GM12873 (cell line): ENCODE results near the gene CPEB3.

Experiments
- CTCF ChIP-seq: IDR thresholded peaks from 2 replicates; pipeline ENCODE4 v1.5.1; 2012; ENCODE audit warnings: low read depth, mild to moderate bottlenecking, moderate library complexity, low read length, control low read depth; ENCODE audit not compliant: insufficient read depth; ENCODE audit errors: missing control alignments

Gene CPEB3

DNA sequence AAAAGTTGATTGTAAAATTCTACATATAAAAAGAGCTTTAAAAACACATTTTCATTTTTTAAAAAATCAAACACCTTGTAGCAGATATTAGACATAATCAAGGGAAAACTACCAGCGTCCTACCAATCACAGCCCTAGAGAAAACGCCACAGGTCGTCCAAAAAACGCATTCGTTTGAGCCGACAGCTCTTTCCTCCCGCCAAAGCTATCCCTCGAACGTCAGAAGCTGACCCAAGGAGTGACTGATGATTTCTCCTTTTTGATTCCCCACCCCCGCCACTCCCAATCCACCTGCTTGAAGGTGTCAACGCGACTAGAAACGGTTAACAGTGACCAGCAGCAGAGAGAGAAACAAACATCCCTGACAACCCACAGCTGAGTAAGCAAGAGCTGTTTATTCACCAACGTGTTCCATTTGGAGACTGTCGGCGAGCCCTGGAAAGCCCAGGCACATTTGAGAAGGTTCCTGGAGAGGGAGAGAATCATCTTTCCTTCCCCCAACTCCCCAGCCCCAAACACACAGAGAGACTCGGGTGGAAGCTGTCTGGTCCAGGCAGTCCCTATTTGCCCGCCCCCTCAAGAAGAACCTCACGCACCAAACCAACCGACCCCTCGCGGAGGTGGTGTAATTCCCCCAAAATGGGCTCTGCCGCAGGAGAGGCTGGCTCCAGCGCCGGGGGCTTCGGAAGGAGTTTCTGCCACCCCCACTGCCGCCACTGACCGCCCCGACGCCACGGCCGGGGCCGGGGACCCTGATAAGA lies 622 bp downstream of the CPEB3 start:
- no peak for TF ChIP-seq CTCF

DNA sequence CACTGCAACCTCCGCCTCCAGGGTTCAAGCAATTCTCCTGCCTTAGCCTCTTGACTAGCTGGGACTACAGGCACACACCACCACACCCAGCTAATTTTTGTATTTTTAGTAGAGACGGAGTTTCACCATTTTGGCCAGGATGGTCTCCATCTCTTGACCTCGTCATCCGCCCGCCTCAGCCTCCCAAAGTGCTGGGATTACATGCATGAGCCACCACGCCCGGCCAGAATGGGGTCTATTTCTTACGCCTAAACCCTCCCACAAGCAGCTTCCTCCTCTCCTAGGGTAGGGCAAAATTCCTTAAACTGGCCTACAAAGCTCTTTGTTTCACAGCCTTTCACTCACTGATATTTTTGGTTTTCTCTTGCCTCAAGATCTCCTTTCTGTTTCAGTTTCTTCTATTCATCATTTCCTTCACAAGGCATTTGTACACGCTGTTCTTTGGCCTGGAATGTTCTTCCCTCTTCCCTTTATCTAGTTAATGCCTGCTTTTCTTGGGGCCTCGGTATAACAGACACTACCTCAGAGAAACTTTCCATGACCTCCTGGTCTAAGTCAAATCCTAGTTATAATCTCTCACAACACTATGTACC lies 6.7 kb downstream of the CPEB3 start:
- no peak for TF ChIP-seq CTCF

DNA sequence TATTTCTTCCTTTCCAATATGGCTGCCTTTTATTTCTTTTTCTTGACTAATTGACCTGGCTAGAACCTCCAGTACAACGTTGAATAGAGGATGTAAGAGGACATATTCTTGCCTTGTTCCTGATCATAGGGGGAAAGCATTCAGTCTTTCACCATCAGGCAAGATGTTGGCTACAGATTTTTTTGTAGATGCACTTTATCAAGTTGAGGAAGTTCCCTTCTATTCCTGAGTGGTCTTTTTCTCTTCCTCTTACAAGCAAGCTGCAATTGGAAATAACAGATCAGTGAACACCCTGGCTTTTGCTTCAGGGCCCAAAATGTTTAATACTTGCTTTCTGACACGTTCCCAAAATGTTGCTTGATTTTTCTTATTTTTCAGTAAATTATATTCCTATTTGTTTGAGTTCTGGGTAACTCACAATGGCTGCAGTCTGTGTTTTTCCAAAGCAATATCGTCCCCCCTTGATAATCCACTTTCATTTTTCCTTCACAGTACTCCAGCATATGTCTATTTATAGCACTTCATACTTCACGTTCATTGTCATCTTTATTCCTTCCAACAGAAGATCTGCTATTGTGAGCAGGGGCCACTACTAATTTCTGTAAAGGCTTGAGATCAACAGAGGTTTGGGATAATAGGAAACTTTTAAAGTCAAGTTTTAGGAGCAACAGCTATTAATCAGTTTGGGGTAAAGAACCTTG lies 11.7 kb downstream of the CPEB3 start:
- no peak for TF ChIP-seq CTCF

DNA sequence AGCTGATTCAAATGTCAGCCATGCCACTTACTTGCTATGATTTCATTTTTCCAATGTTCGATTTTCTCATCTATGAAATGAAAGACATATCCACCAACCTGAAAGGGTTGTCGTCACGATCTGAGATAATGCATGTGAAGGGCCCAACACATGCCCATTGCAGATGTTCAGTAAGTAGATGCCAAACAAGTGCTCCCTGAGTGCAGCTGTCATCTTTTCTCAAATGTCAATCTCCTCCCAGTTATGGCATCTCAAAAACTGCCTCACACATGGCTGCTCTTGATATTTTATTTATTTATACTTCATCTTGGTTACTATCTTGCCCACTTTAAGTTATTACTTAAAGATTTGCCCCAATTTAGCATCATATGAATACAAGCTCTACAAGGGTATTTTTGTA lies 16.8 kb downstream of the CPEB3 start:
- TF ChIP-seq CTCF = no peak

DNA sequence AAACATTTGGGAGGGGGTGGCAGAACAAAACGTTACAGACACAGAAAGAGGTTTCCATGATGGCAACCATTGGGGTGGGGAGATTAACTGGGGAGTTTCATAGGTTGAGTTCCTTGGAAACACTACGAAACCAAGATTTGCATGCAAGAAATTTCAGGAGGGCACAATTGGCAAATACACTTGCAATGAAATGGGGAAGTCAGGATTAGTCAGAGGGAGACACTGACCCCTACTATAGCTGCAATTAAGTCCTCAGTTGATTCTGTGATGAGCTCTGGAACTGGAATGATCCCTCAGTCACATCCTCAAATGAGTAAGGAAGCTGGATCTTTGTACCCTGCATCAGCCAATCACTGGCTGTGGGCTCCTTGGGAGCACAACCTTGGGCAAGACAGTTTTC lies 22.1 kb downstream of the CPEB3 start:
- no peak for TF ChIP-seq CTCF

DNA sequence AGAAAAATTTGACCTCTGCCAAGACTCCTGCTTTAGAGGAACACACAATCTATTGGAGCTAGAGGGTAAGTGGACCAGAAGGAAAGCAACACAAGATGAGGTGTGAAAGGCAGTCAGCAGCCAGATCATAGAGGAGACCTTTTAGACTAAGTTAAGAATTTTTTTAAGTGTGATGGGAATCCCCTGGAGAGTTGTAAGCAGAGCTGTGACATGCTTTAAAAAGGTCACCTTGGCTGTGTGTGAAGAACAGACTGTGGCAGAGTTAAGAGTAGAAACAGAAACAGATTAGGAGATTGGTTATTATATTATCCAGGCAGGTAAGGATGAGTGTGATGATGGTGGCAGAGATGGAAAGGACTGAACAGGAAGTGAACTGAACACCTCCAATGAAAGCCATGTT lies 23.5 kb downstream of the CPEB3 start:
- TF ChIP-seq CTCF = no peak

DNA sequence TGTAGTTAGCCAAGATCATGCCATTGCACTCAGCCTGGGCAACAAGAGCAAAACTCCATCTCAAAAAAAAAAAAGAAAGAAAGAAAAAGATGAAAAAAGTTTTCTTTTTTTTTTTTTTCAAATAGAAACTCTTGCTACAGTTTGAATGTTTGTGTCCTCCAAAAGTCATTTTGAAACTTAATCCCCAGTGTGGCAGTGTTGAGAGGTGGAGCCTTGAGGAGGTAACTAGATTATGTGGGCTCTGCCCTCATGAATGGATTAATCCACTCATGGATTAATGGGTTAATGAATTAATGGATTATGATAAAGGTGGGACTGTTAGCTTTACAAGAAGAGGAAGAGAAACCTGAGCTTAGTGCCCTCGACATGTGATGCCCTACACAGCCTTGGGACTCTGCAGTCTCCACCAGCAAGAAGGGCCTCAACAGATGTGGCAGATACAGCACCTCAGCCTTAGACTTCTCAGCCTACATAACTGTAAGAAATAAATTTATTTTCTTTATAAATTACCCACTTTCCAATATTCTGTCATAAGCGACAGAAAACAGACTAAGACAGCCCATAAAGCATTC lies 25.1 kb downstream of the CPEB3 start:
- no peak for TF ChIP-seq CTCF
